CD4-positive, alpha-beta T cell treated with Interleukin-1 beta for 1 hour (primary cell): Measurements from ENCODE around the gene TOX3.

Experiments
- DNase-seq, 2 donors: peaks; one replicate each; pipeline ENCODE4 v3.0.0-alpha.2; 2020 to 2022

Gene TOX3

DNA sequence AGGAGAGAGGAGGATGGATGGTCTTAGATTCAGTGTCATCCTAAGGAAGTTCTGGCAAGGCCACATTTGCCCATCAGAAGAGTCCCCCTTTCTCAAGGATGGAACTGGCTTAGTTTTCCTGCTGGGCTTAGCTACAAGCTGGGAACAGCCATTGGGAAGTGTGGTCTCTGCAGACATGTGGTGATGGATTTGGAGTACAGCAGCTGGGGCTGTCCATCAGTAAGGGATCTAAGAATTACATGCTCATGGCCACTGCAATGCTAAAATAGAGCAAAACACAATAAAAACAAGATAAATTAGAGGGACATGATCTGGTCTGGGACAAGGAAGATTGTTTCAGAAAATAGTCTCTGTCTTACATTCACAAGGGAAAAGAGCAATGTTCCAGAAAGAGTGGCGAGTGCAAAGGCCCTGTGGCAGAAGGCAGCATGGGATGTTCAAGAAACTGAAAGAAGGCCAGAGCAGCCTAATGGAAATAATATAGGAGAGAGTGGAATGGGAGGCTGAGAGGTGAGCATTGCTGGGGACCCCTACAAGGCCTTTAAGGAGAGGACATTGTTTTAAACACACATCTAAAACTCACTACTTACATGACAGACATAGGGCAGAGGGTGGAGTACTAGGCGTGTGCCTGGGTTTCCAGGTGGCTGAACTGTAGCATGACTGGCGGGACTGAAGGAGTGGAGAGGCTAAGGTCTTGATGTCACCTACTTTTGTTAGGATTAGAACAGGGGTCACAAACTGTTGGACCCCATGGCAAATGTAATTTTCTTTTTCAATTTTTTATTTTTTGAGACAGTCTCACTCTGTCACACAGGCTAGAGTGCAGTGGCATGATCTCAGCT lies 17.0 kb upstream of the TOX3 start:
- DNase-seq: no peak

DNA sequence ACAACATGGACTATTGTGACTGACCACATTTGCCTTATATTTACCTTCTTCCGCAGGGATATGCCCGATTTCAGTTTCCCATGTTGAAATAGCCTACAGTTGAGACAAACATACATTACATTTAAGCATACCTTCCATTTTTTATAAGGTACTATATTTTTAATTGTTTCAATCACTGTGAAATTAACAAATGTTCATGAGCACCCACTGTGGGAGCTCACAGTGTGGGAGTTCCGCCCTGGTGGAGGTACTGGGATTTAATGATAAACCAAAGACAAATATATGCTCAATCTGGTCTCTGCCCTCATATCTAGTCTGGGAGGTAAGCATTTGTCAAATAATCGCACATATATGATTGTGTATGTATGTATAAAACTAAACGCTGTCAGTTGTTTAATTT lies 15.8 kb upstream of the TOX3 start:
- no peak for DNase-seq

DNA sequence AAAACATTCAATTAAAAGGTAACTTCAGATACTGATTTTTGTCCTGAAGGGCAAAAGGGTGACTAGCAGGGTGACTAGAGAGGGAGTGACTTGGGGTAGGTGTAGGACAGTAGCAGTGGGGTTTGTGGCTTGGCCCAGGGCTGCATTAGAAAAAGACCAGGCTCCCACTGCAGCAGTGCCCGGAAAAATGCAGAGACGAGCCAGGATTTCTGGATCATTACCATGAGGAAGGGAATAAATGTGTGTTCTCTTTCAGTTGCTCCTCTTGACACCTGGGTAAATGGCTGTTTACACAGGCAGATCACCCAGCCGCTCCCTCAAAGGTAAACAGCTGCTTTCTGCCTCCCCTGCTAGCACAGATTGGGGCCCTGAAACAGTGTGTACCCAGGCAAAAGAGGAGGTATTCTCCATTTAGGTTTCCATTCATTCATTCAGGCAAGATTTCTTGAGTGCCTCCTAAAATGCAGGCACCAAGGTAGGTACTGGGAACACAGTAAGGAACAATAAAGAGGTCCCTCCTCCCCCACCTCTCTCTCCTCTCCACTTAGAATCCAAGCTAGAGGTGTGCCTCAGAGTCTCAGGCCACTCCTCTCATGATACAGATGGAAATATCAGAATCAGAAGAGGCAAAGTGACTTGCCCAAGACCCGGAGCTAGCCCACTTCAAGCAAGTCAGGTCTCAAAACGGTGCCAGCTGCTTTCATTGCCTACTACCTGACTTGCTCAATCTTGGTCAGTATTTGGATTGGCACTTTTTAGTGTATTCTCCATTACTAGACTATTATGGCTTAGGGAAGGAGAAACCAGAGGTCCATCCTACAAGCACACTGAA lies 15.2 kb upstream of the TOX3 start:
- no peak for DNase-seq

DNA sequence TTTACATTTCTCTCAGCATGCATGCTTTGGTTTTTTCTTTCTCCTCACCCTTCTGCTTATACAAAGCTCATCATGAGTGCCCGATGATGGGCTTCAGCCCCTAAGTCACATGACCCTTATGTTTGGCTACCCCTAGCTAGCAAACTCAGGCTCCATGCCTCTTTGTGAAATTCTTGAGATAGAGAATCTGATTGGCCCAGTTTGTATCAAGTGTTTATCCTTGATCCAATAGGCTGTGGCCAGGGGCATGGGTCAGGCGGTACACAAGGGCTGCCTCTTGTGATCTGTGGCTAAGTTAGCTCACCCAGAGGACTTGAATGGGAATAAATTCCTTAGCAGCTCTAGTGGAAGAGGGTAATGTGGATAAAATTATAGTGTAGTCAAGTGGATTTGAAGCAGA lies 11.5 kb upstream of the TOX3 start:
- DNase-seq: no peak

DNA sequence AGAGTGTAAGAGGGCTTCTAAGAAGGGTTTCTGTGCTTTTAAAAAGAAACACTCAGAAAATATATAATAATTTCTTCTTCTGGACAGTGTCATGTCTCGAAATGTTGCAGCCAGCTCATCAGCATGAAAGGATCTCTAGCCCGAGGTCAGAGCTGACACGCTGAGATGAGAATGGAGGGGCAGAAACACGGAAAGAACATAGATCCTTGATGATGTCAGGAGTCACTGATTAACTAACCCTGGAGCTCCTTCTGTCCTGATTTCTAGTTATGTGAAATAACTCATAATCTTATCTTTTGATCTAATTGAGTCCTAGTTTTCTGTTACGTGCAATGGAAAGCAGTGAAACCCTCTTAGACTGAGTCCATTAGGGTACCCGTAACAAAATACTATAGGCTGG lies 10.3 kb upstream of the TOX3 start:
- no peak for DNase-seq

DNA sequence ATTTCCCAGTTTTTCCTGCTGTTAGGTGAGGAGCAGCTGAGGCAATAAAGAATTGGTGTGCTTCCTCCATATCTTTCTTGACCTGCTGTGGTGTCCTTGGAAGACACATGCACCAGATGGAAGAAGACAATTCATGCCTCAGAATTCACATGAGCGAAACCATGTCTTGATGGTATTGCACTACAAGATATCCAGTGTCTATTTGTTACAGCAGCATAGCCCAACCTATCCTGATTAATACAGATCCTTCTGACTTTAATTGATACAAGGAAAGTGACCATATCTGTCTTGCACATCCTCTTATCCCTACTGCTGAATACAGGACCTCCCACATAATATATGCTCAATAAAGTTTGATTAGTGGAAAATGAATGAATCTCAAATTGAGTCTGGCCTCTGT lies 9.1 kb upstream of the TOX3 start:
- no peak for DNase-seq

DNA sequence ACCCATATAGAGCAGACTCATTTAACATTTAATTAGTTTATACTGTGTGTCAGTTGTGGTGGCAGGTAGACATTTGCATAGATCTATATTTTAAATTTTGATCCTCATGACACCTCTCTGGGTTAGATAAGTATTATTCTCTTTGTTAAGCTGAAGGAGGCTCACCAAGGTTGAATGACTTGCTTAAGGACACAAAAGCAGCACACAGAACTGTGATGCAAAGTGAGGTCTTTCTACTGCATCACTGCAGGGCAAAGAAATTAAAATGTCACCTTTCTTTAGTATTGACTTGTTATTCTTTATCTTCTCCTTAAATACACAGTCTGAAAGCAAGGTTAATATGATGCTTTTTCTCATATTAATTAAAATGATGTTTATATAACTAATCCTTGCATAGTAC lies 8.6 kb upstream of the TOX3 start:
- DNase-seq: no peak

DNA sequence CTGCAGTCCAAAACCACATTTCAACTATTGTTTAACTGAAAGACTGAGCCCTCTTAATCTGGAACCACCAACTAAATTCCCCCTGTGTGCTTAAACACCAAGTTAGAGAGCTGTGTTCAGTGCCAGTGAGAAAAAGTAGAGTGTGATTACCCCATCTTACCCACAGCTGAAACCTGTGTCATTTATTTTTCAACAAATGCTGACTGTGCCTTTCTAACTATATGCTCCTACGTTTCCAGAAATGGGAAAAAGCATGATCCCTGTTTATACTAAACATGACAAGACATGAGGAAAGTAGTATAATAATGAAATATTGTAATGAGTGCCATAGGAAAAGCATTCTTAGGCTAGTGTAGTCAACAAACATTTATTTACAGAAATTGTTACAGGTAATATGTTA lies 7.4 kb upstream of the TOX3 start:
- no peak for DNase-seq

DNA sequence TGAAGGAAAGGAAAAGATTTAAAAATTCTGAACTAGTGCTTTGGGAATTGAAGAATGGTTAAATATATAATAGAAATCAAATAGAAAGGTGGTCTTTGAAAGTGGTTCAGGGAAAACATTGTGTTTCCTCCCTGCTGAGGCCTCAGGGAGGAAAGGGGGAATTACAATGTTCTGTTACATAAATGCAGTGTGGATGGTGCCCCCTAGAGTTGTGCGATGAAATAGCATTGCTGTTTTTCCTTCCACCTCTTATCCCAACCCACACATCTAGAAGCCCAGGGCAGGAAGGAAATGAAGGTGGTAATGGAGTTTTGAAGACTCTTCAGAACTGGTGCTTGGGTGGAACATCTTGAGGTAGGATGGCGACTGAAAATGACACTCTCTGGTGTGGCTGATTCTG lies 6.4 kb upstream of the TOX3 start:
- DNase-seq: no peak

DNA sequence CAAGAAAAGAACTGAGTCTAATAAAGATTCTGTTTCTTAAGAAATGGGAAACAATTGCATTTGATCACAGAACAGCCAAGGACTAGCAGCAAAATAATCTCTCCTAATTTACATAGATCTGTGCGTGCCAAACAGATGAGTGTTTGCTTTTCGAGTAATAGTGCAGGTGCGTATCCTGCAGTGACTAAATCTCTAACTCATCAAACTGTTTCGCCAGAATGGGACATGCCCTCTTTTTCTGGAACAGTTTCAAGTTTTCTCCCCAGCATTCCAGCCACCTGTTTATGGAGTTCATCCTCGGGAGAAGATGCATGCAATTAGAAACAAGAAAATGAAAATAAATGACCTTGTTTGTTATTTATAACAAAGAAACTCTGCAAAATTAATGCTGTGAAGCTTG lies 5.7 kb upstream of the TOX3 start:
- DNase-seq: no peak

DNA sequence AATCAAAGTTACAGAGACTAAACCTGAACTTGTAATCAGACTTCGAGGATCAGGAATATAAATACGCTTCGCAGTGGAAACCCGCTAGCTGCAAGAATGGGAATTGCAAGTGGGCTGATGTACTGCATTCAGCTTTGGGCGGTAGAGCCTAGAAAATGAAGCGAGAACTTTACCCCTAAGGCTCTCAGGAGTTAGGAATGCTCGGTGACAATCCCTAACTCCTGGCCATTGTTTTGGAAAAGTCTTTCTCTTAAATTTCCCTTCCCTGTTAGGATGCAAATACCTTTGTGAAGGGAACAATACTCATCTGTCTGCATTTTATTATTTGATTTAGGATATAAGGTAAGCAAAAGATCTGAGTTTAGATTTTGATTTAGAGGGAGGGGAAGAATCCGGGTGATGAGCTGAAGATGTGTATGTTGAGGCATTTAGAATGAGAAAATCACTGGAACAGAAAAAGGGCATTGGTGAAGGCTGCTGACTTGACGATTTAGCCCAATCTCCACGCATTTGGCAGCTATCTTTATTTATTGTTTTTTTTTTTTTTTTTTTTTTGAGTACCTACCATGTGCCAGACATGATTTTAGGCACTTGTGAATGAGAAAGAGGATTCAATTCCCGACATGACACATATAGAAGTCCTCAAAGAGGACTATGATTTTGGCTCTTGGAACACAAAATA lies 2.2 kb upstream of the TOX3 start:
- DNase-seq: no peak

DNA sequence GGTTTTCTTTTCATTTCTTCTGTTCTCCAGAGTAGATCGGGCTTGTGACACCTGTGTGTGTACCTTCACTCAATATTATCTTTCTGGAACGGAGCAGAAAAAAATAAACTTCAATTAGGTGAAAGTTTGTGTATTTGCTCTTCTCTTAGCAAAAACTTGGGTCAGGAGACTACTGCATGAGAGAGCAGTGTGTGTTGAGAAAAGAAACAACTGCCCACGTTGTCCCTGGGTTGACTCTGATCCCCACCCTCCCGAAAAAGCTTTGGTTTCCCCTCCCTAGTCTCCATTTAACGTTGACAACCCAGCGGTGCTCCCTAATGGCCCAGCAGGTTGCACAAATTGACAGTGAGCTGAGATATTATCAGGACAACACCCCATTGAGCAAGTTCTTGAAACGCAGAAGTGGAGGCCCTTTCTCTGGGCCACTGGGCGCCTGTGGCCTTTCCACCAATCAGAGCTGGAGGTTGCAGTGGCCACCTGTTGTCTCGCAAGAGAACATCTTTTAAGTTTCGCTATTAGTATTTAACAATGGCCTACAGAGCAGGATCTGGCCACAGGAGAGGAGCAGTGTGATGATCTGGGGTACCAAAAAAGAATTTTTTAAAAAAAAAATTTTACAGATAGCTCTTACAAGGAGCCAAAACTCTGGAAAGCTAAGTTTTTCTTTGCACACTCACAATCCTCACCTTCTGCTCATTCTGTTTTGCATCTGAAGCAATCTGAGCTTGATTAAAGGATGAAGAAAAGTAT lies 1.5 kb upstream of the TOX3 start:
- no peak for DNase-seq

DNA sequence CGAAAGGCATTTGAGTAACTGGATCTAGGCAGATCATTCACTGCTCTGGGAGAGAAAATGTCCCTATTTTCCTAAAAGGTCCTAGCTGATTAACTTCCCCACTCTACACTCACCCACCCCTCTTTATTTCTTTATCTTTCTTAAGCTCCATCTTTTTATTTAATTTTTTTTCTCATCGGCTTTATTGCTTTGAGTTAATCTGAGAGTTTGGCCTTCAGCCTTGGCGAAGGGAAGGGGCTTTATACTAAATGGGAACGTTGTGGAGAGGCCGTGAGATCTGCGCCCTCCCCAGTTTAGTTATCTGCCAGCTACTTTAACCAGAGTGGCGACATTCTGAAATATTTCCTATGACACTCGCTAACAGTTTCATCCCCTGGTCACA lies 882 bp upstream of the TOX3 start:
- no peak for DNase-seq

DNA sequence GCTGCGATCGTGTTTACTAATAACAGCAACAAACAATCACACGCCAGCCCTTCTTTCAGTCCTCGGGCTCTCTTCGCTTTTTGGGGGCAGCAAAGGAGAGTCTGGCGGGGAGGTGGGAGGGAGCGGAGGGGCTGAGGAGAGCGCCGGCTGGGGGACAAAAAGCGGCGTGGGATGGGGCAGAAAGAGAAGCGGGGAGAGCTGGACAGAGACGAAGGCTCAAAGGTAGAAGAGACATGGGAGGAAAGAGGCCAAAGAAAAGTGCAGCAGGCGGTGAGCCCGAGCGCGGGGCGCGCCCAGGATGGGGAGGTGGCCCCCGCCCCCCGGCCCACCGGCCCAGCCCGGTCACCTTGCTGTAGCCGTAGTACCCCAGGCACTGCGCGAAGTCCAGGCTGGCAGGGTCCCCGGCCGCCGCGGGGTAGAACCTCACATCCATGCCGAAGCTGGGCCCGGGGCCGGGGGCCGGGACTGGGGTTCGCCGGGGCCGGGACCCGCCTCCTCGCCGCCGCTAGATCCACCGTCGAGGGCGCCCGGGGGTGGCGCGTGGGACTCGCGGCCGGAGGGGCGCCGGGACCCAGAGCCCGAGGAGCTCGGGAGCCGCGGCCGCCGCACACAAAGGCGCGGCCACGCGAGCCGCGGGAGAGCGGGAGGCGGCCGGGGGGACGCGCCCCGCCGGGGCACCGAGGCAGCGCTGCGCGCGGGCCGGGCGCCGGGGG lies 496 bp downstream of the TOX3 start:
- DNase-seq: no peak

DNA sequence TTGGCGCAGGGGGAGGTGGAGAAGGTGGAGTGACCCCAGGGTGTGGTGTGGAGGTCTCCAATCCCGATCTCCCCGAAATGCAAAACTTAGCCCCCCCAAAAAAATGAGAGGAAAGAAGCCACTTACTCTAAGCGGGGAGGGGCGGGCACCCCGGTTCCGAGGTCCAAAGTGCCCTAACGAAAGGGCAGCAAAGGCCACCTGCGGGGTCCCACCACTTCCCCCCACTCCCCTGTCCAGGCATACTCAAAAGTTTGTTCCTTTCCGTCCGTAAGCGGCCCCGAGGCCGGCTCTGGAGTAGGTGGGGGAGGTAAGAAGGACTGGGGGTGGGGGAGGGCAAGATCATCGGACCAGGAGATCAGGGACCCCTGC lies 1.1 kb downstream of the TOX3 start:
- DNase-seq: no peak

DNA sequence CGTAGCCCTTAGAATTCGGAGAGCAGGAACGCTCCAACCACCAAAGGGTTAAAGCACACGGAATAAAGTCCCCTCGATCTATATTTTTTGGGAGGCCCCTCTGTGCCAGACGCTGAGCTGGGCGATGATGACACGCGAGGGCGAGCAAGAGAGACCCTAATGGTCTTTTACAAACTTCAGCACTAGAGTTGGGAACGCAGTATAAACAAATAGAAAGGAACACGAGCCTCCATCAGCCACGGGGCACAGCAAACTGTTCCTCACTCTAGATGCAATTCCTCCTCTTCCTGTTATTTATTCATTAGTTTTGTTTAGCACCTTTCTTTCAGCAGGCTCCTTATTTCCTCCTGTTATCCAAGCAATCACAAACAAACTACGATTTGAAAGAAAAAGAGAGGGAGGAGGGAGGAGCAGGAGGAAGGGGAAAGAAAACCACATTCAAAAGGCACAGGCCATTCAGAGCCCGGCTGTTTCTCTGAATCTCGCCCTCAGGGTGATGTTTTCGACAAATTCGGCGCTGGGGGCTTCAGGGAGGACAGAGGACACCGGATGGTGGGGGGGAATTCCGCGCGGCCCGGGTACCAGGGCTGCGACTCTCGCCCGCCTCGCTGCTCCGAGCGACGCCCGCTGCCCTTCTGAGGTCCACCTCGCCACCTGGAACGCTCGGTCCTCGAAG lies 1.6 kb downstream of the TOX3 start:
- no peak for DNase-seq

DNA sequence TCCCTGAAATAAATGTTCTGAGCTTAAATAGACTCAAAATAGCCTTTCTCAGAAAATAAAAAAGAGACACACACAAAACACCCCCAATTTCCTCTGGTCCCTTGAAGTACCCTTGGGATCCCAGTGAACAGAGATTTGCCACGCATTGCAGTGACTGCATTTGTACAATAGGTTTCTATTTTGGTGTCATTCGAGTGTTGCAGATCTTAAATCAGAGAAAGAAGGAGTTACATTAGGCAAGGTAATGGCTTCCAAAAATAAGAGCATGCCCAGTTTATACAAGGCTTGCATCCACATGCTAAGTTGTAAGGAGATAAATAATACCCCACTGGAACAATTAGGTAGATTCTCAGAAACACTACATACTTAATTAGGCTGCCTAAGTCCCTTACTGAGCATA lies 2.2 kb downstream of the TOX3 start:
- no peak for DNase-seq

DNA sequence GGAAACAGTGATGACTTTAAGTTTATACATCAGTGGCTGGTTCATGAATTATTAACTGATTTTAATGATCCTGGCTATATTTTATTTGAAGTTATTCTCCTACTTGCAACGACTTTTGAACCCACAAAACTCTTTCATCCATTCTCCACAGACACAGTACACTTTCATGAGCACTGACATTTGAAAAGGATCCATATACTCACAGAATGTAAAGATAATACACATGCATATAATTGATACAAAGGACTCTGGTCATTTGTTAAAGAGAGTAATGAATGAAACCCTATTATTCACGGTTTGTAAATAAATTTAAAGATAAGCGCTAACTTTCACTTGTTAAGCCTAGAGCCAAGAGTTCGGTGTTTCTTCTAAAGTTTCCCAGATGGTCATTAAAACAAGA lies 3.3 kb downstream of the TOX3 start:
- DNase-seq: no peak

DNA sequence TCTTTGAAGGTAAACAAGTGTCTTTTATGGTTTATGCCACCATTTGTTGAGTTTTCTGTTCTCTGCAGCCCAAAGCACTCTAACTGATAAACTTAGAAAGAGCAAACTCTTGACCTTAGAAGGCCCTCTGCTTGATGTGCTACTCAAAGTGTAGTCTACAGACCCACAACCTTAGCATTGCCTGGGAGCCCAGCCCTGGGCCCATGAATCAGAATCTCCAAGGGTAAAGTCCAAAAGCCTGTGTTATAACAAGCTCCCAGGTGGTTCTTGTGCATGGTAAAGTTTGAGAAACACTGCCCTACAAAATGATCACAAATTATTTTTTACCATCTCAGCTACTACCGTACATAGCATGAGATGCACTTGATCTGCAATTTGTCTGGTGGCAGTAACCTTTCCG lies 6.0 kb downstream of the TOX3 start:
- DNase-seq: no peak

DNA sequence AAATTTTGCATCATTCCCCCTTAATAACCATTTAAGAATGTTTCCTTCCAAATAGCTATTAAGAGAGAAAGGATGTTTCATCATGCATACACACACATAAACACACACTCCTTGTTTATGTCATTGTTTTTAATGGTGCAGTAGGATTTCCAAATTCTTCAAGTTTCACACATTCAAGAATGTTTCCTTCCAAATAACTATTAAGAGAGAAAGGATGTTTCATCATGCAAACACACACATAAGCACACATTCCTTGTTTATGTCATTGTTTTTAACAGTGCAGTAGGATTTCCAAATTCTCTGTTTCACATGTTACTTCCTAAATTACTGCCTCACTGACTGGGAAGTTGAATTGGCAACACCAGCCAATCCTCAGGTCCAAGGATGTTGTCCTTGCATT lies 7.8 kb downstream of the TOX3 start:
- DNase-seq: no peak

DNA sequence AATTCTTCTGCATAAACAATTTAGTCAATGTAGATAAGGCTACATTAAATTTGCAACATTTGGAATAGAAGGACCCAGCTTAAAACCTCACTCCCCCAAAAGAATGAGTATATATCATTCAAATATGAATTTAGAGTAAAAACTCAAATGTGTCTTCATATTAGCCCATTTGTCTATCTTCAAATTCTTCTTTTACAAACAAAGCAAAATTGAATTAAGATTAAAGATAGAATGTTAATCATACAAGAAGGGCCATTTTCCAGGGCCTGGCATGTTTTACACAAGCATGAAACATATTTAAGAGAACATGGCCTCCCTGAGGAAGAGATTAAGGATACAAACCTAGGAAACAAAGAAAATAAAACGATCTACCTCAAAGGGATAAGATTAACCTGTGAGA lies 8.4 kb downstream of the TOX3 start:
- no peak for DNase-seq

DNA sequence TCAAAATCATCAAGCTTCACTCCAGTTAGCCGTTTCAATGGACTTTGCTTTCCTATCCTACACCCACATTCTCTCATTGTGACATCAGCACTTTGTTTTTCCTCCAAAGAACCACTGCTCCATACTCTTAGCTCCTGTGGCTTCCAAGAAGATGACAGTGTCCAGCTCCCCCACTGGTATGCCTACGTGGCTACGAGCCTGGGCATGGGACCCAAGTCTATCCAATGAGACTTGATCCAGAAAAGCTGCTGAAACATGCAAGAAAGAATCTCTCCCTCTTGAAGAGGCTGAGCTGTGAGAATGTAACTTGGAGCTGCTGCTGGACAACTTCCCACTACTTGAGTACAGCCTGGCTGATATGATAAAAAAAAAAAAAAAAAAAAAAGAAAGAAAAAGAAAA lies 9.4 kb downstream of the TOX3 start:
- DNase-seq: no peak
